Stimulated activated CD4-positive, alpha-beta T cell treated with anti-CD3 and anti-CD28 coated beads, Interleukin-12 subunit alpha, Interleukin-12 subunit beta, amount 100 ng/mL, for 24 hours (primary cell): ENCODE measurements around the gene TOMM40.
A peak's percentile ranks its signal among the peaks of the same experiment; 100 is the strongest.
"Not testable (repeated sequence)": the region's sequence is repeated elsewhere in the genome, so short reads cannot be mapped to it uniquely, and the experiment has no call there.

Experiments
- DNase-seq, 2 experiments: peaks; one replicate each; pipeline ENCODE4 v3.0.0-alpha.2; 2020; ENCODE audit warnings: low read depth in 2 of 2

TOMM40 gene

DNA sequence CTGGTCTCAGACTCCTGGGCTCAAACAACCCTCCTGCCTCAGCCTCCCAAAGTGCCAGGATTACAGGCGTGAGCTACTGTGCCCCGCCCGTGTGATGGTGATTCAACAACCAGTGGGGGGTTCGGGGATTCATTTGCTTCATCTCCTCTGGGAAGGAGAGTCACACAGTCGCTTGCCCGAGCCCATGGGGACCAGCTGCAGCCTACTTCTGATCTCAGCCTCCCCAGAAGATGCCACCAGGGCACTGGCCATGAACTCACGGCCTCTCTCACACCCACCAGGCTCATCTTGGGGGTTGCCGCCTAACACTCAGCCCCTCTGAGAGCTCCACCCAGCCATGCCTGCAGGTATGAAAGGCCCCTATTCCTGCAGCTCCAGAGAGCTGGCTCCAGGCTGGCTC lies 6.8 kb downstream of the TOMM40 start:
- DNase-seq = no peak

DNA sequence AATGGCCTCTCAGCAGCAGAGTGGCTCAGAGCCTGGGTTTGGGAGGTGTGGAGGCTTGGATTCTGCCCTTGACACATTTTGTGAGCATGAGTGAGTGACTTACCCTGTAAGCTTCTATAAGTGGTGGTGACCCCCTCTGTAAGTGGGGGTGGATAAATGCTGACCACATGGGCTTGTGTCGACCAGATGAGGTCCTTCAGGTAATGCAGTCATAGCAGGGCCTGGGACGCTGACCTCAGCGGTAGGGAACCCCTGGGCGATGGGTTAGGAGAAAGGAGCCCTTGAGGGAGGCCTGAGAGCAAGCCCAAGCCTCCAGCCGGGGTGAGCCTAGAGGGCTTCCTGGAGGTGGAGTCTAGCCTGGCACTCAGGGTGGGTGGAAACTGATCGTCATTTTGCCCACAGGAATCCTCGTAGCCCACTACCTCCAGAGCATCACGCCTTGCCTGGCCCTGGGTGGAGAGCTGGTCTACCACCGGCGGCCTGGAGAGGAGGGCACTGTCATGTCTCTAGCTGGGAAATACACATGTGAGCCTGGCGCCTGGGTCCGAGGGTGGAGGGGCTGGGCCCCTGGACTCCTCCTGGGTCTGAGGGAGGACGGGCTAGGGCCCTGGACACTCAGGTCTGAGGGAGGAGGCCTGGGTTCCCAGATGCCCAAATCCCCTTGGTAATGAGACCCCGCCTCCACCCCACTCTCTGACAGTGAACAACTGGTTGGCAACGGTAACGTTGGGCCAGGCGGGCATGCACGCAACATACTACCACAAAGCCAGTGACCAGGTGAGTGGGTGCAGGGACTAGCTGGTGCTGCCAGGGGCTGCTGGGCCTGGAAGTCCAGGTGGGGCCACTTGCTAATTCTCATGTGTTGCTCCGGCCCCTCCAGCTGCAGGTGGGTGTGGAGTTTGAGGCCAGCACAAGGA lies 9.5 kb downstream of the TOMM40 start:
- no peak for DNase-seq

DNA sequence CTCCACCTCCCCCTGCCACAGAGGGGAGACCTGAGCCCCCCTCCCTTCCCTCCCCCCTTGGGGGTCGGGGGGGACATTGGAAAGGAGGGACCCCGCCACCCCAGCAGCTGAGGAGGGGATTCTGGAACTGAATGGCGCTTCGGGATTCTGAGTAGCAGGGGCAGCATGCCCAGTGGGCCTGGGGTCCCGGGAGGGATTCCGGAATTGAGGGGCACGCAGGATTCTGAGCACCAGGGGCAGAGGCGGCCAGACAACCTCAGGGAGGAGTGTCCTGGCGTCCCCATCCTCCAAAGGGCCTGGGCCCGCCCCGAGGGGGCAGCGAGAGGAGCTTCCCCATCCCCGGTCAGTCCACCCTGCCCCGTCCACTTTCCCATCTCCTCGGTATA lies 12.2 kb downstream of the TOMM40 start:
- no peak for DNase-seq

DNA sequence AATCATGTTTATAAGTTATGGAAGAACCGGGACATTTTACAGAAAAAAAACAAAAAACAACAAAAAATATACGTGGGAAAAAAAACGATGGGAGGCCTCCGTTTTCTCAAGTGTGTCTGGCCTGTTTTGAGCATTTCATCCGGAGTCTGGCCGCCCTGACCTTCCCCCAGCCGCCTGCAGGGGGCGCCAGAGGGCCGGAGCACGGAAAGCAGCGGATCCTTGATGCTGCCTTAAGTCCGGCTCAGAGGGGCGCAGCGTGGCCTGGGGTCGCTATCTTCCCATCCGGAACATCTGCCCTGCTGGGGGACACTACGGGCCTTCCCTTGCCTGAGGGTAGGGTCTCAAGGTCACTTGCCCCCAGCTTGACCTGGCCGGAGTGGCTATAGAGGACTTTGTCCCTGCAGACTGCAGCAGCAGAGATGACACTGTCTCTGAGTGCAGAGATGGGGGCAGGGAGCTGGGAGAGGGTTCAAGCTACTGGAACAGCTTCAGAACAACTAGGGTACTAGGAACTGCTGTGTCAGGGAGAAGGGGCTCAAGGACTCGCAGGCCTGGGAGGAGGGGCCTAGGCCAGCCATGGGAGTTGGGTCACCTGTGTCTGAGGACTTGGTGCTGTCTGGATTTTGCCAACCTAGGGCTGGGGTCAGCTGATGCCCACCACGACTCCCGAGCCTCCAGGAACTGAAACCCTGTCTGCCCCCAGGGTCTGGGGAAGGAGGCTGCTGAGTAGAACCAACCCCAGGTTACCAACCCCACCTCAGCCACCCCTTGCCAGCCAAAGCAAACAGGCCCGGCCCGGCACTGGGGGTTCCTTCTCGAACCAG lies 12.8 kb downstream of the TOMM40 start:
- peak; percentile 50 to 71 for DNase-seq

DNA sequence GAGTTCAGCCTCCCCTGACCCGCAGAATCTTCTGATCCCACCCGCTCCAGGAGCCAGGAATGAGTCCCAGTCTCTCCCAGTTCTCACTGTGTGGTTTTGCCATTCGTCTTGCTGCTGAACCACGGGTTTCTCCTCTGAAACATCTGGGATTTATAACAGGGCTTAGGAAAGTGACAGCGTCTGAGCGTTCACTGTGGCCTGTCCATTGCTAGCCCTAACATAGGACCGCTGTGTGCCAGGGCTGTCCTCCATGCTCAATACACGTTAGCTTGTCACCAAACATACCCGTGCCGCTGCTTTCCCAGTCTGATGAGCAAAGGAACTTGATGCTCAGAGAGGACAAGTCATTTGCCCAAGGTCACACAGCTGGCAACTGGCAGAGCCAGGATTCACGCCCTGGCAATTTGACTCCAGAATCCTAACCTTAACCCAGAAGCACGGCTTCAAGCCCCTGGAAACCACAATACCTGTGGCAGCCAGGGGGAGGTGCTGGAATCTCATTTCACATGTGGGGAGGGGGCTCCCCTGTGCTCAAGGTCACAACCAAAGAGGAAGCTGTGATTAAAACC lies 13.5 kb downstream of the TOMM40 start:
- DNase-seq = no peak

DNA sequence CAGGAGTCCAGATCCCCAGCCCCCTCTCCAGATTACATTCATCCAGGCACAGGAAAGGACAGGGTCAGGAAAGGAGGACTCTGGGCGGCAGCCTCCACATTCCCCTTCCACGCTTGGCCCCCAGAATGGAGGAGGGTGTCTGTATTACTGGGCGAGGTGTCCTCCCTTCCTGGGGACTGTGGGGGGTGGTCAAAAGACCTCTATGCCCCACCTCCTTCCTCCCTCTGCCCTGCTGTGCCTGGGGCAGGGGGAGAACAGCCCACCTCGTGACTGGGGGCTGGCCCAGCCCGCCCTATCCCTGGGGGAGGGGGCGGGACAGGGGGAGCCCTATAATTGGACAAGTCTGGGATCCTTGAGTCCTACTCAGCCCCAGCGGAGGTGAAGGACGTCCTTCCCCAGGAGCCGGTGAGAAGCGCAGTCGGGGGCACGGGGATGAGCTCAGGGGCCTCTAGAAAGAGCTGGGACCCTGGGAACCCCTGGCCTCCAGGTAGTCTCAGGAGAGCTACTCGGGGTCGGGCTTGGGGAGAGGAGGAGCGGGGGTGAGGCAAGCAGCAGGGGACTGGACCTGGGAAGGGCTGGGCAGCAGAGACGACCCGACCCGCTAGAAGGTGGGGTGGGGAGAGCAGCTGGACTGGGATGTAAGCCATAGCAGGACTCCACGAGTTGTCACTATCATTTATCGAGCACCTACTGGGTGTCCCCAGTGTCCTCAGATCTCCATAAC lies 14.5 kb downstream of the TOMM40 start, which contains the start of gene APOE:
Gene APOE, plus strand, starts transcription at position 360 of the 724 bp plus-strand sequence. CDS start 829 bp downstream, outside the sequence.
- DNase-seq = no peak

DNA sequence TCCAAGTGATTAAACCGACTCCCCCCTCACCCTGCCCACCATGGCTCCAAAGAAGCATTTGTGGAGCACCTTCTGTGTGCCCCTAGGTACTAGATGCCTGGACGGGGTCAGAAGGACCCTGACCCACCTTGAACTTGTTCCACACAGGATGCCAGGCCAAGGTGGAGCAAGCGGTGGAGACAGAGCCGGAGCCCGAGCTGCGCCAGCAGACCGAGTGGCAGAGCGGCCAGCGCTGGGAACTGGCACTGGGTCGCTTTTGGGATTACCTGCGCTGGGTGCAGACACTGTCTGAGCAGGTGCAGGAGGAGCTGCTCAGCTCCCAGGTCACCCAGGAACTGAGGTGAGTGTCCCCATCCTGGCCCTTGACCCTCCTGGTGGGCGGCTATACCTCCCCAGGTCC lies 16.6 kb downstream of the TOMM40 start:
- no peak for DNase-seq

DNA sequence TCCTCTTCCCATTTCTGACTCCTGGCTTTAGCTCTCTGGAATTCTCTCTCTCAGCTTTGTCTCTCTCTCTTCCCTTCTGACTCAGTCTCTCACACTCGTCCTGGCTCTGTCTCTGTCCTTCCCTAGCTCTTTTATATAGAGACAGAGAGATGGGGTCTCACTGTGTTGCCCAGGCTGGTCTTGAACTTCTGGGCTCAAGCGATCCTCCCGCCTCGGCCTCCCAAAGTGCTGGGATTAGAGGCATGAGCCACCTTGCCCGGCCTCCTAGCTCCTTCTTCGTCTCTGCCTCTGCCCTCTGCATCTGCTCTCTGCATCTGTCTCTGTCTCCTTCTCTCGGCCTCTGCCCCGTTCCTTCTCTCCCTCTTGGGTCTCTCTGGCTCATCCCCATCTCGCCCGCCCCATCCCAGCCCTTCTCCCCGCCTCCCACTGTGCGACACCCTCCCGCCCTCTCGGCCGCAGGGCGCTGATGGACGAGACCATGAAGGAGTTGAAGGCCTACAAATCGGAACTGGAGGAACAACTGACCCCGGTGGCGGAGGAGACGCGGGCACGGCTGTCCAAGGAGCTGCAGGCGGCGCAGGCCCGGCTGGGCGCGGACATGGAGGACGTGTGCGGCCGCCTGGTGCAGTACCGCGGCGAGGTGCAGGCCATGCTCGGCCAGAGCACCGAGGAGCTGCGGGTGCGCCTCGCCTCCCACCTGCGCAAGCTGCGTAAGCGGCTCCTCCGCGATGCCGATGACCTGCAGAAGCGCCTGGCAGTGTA lies 17.2 kb downstream of the TOMM40 start:
- no peak for DNase-seq

DNA sequence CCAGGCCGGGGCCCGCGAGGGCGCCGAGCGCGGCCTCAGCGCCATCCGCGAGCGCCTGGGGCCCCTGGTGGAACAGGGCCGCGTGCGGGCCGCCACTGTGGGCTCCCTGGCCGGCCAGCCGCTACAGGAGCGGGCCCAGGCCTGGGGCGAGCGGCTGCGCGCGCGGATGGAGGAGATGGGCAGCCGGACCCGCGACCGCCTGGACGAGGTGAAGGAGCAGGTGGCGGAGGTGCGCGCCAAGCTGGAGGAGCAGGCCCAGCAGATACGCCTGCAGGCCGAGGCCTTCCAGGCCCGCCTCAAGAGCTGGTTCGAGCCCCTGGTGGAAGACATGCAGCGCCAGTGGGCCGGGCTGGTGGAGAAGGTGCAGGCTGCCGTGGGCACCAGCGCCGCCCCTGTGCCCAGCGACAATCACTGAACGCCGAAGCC lies 17.8 kb downstream of the TOMM40 start:
- DNase-seq = no peak

DNA sequence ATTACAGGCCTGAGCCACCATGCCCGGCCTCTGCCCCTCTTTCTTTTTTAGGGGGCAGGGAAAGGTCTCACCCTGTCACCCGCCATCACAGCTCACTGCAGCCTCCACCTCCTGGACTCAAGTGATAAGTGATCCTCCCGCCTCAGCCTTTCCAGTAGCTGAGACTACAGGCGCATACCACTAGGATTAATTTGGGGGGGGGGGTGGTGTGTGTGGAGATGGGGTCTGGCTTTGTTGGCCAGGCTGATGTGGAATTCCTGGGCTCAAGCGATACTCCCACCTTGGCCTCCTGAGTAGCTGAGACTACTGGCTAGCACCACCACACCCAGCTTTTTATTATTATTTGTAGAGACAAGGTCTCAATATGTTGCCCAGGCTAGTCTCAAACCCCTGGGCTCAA lies 18.7 kb downstream of the TOMM40 start:
- DNase-seq = no peak

DNA sequence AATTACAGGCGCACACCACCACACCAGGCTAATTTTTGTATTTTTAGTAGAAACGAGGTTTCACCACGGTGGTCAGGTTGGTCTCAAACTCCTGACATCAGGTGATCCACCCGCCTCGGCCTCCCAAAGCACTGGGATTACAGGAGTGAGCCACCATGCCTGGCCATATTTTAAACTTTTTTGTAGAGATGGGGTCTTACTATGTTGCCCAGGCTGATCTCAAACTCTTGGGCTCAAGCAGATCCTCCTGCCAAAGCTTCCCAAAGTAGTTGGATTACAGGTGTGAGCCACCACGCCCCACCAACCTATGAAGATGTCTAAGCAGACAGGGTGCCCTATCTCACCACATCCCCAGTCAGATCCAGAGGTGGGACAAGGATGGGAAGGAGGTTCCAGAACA lies 20.8 kb downstream of the TOMM40 start:
- not testable (repeated sequence) for DNase-seq

DNA sequence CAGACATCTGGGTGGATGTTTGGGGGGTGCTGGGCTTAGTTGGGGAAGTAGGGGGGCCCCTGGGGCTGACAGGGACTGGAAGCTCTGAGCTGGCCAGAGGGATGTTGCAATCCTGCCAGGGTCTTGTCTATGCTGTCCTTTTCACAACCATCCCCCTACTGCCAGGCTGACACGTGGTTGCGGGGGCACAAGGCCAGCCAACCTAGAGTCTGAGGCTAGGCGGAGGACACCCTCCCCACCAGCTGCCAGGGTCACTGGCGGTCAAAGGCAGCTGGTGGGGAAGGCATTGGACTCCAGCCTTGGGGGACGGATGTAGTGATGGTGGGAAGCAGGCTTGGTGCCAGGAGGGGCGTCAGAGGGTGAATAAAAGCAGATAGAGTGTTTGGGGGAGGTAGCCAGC lies 21.8 kb downstream of the TOMM40 start:
- no peak for DNase-seq

DNA sequence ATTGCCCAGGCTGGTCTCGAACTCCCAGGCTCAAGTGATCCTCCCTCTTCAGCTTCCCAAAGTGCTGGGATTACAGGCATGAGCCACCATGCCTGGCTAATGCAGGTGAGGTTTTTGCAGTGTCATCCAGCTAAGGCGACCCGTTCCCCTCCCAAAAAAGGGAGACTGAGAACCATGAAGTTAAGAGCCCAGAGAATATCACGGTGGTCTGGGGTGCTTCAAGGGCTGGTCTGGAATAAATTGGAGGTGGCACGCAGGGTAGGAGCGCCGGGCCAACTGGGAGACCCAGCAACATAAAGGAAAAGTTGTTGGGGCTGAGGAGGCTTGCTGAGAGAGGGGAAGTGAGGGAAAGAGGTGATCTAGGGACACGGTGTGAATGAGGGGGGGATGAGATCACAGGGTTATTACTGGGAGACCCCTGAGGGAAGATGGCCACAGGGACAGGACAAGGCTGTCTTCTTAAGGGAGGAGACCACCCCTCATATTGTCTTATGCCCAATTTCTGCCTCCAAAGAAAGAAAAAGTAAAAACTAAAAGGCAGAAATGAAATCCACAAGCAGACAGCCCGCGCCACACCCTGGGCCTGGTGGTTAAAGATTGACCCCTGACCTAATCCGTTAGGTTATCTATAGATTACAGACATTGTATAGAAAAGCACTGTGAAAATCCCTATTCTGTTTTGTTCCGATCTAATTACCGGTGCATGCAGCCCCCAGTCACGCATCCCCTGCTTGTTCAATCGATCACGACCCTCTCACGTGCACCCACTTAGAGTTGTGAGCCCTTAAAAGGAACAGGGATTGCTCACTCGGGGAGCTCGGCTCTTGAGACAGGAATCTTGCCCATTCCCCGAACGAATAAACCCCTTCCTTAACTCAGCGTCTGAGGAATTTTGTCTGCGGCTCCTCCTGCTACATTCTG lies 22.7 kb downstream of the TOMM40 start:
- not testable (repeated sequence) for DNase-seq

DNA sequence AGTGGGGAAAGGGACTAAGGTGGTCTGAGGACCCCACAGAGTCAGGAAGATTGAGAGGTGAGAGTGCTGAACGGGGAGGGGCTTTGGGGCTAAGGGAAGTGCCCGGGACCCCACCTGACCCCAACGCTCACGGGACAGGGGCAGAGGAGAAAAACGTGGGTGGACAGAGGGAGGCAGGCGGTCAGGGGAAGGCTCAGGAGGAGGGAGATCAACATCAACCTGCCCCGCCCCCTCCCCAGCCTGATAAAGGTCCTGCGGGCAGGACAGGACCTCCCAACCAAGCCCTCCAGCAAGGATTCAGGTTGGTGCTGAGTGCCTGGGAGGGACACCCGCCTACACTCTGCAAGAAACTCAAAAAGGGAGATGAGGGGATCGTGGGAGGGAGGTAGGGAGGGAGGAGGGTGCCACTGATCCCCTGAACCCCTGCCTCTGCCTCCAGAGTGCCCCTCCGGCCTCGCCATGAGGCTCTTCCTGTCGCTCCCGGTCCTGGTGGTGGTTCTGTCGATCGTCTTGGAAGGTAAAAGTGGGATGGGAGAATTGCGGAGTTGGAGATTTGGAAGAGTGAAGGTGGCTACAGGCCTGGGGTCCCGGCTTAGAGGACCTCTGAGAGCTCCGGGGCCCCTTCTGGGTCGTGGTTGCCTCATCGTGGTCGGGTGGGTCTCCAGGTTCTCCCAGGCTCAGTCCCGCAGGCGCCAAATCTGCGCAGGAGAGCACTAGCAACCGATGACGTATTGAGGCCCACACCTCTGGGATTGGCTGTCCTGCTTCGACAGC lies 23.6 kb downstream of the TOMM40 start, which contains the start of gene APOC1:
Gene APOC1, plus strand, starts transcription at position 176 of the 774 bp plus-strand sequence. Its CDS starts 284 bp downstream, at position 460.
- peak; percentile 62 to 70 for DNase-seq

DNA sequence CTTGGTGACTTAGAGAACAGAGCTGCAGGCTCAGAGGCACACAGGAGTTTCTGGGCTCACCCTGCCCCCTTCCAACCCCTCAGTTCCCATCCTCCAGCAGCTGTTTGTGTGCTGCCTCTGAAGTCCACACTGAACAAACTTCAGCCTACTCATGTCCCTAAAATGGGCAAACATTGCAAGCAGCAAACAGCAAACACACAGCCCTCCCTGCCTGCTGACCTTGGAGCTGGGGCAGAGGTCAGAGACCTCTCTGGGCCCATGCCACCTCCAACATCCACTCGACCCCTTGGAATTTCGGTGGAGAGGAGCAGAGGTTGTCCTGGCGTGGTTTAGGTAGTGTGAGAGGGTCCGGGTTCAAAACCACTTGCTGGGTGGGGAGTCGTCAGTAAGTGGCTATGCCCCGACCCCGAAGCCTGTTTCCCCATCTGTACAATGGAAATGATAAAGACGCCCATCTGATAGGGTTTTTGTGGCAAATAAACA lies 33.2 kb downstream of the TOMM40 start:
- no peak for DNase-seq

DNA sequence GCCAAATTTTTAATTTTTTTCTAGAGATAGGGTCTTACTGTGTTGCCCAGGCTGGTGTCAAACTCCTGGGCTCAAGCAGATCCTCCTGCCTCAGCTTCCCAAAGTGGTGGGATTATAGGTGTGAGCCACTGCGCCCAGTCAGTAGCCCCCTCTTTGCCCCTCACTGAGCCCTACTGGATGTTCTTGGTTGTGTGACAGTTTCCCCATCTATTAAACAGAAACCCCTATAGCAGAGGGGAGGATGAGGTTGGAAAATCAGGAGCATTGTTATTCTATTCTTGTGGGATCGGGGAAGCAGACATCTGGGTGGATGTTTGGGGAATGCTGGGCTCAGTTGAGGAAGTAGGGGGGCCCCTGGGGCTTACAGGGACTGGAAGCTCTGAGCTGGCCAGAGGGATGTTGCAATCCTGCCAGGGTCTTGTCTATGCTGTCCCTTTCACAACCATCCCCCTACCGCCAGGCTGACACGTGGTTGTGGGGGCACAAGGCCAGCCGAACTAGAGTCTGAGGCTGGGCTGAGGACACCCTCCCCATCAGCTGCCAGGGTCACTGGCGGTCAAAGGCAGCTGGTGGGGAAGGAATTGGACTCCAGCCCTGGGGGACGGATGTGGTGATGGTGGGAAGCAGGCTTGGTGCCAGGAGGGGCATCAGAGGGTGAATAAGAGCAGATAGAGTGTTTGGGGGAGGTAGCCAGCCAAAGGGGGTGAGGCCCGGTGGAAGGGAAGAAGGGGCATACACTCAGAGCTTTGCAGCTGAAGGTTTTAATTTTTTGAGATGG lies 34.2 kb downstream of the TOMM40 start:
- DNase-seq = no peak

DNA sequence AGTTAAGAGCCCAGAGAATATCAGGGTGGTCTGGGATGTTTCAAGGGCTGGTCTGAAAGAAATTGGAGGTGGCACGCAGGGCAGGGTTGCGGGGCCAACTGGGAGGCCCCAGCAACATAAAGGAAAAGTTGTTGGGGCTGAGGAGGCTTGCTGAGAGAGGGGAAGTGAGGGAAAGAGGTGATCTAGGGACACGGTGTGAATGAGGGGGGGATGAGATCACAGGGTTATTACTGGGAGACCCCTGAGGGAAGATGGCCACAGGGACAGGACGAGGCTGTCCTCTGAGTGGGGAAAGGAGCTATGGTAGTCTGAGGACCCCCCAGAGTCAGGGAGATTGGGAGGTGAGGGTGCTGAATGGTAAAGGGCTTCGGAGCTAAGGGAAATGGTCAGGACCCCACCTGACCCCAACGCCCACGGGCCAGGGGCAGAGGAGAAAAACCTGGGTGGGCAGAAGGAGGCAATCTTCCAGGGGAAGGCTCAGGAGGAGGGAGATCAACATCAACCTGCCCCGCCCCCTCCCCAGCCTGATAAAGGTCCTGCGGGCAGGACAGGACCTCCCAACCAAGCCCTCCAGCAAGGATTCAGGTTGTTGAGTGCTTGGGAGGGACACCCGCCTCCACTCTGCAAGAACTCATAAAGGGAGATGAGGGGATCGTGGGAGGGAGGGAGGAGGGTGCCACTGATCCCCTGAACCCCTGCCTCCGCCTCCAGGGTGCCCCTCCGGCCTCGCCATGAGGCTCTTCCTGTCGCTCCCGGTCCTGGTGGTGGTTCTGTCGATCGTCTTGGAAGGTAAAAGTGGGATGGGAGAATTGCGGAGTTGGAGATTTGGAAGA lies 35.4 kb downstream of the TOMM40 start:
- DNase-seq = not testable (repeated sequence)
